ENCODE measurements around the gene IL36RN.

IL36RN gene

DNA sequence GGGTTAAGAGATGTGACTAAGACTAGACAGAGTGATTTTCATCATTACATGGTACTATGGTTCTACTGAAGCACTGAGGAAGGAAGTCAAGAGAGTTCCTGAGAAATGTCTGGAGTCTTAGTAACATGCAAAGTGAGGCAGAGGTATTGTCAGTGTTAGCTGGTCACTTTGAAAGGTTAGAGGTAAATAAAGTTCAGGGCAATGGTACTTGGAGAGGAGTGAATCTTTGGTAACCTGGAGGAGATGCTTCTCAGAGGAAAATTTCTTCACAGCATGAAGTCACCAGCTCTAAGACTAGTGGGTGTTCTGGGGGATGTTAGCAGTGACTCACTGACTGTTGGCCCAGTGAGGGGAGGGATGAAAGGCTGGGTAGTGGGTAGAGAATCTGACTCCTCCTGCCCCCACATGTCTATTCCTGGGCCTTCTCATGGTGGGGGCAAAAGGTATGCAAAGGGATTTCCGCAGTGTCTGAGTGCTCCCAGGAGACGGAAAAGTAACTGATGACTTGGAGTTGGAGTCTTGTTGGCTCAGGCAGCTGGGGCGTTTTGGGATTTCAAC is 45.1 kb downstream of the IL36RN start:
- DNase-seq: peak; percentile 62

DNA sequence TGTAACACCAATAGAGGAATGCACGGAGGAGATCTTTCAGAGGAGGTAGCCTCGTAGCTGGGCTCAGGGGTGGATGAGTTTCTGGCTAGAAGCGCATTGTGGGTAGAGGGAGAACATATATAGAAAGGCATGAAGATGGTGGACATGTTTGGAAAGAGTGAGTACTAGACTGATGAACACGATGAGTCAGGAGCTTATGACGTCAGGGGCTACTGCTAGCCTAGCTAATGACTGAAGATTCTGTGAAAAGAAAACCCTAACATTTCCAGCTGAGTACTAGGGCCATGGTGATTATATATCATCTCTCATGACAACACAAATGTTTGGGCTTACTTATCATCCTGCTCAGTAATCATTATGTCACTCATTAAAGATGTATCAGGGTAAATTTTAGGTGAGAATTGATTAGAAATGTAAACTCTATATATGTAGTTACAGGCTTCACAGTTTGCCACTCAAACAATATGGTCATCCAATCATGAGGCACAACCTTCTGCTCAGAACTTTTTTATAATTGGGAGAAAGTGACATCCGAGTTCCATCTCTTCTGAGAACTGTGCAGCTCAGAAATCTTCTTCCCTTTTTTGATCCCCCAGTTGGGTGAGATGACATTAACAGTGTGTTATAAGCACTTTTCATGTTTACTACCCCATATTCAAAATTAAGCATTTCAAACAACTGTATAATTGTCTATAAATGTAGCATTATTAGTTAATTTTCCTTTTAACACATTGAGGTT is 46.2 kb downstream of the IL36RN start:
- peak; percentile 76 for DNase-seq

DNA sequence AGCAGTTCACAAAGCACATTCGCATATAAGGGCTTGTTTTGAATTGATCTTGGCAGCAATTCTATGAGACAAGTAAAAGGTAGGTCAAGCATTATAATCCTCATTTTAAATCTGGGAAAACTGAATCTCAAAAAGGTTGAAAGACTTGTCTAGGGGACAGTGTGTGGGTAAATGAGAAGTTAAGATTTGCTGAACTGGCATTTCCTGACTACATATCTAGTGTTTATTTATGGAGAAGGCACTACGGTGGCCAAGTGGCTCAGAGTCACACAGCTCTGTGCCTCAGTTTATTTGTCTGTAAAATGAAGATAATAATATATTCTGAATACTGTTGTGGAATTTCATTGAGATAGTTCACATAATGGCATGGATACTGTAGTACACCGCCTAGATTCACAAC is 52.1 kb downstream of the IL36RN start:
- no peak for DNase-seq

DNA sequence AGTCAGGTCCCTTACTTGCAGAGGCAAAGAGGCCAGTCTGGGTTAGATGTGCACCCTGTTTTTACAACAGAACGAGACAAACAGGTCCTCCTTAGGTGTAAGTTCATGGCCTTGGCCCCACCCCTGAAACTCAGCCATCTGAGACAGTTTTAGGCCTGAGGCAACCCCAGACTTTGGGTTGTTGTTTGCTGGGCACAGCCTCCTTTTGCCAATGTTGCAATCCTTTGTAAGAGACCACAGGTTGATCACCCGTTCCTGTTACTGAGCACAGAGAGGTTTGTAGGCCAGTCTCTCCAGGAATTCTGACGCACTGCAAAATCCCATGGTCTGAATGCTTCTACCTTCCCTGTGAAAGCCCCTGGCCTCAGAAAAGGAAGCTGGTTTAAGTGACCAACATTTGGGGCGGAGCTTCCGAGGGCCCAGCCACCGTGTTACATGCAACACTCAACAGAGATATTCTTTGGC is 52.9 kb downstream of the IL36RN start:
- DNase-seq: no peak

DNA sequence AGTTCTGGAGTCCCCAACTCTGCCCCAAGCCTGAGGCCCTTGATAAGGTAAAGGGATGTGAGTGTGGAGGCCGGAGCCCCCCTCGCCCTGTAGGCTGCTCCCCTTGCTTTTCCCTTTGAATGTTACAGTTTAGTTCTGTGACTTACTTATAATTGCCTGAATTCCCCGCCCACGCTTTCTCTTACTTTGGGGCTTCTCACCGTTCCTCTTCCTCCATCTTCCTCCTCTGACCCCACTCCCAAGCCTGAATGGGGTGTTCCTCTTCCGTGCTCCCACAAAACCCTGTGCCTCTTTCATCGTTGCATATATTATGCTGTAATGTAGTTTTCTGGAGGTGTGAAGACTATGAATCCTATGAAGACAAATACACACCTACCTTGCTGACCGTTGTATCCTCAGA is 53.4 kb downstream of the IL36RN start:
- no peak for DNase-seq

DNA sequence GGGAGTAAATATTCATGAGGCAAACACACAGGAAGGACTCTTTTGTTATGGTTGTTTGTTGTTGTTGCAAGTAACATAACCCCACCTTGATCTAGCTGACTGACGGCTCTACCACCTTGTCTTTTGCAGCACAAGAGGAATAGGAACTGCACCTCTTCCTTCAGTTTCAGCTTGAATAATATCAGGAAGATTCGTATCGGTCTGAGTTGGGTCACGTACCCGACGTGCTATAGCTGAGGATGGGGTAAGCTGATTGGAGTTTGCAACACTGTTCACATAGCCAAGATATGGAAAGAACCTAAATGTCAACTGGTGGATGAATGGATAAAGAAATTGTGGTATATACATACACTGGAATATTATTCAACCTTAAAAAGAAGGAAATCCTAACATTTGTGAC is 53.9 kb downstream of the IL36RN start:
- no peak for DNase-seq

DNA sequence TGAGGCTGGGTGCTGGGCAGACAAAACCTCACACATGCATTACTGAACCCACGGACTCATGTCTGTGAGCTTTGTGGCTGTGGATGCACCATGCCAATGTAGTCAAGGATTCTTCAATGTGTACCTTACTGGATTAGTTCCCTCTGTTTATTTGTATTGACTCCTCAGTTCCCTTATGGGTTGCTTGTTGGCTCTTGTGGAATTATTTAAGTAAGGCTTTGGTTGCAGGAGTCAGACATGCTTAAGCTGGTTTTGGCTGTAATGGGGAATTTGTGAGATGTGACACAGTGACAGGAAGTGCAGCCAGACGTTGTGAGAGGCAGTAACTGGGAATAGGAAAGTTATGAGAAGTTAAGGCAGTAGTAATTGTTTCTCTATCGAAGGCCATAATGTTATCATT is 54.8 kb downstream of the IL36RN start:
- no peak for DNase-seq

Data from activated CD4-positive, alpha-beta T cell treated with anti-CD3 and anti-CD28 coated beads for 48 hours (primary cell).